OCI-LY7 (cell line): ENCODE measurements around the gene SEMA3F. TPM values are rescaled to one million over a fixed set of nuclear protein-coding genes. Genes with fewer than 3 reads are reported as not detected.

Experiments used
- Bru-seq: library from RNA; stranded (reverse); fragments of 400-500 nt; gene quantifications from one replicate; lab custom pipeline; 2021; lab: Mats Ljungman, UMichigan
- BruChase-seq, 2 experiments: library from RNA; stranded (reverse); fragments of 400-500 nt; gene quantifications; one replicate each; lab custom pipeline; 2021; lab: Mats Ljungman, UMichigan
- BruUV-seq: library from RNA; stranded (reverse); fragments of 400-500 nt; replicated peaks from 2 replicates; lab custom pipeline; 2021; lab: Mats Ljungman, UMichigan
- CTCF ChIA-PET: fragments of 300-600 bp; sonication (Branson Sonifier 250); formaldehyde crosslinking; loops from one replicate; lab custom pipeline; 2022; ENCODE audit warnings: antibody characterized with exemption; ENCODE audit not compliant: unreplicated experiment; lab: Charles Lee
- POLR2A ChIA-PET: fragments of 300-600 bp; sonication (Branson Sonifier 250); formaldehyde crosslinking; loops from one replicate; lab custom pipeline; 2022; ENCODE audit warnings: antibody characterized with exemption; lab: Charles Lee
- DNase-seq: peaks from one replicate; pipeline ENCODE4 v3.0.0-alpha.2; 2015; ENCODE audit warnings: low spot score
- H2AFZ ChIP-seq: fragments of 200-600 bp; sonication (generic), shearing (Covaris generic); 2 replicates; pipeline ENCODE4 v1.6.1; 2014; ENCODE audit warnings: mild to moderate bottlenecking, antibody characterized with exemption, low read length, moderate library complexity
- H3K27ac ChIP-seq: fragments of 200-600 bp; sonication (generic); 2 replicates; pipeline ENCODE4 v1.5.1; 2014; ENCODE audit warnings: mixed run types, low read depth, mild to moderate bottlenecking, moderate library complexity, low read length, inconsistent platforms; ENCODE audit not compliant: poor library complexity, severe bottlenecking
- H3K36me3 ChIP-seq: fragments of 200-600 bp; sonication (generic); 2 replicates; pipeline ENCODE4 v1.6.1; 2014; ENCODE audit warnings: mild to moderate bottlenecking, antibody characterized with exemption, low read length, moderate library complexity, mixed read lengths; ENCODE audit not compliant: insufficient read depth
- H3K4me1 ChIP-seq: fragments of 200-600 bp; sonication (generic); 2 replicates; pipeline ENCODE4 v1.5.1; 2014; ENCODE audit warnings: mild to moderate bottlenecking, low read length; ENCODE audit not compliant: insufficient read depth, poor library complexity, severe bottlenecking
- H3K4me2 ChIP-seq: fragments of 200-600 bp; sonication (generic); 2 replicates; pipeline ENCODE4 v1.6.1; 2014; ENCODE audit warnings: mild to moderate bottlenecking, low read length
- H3K4me3 ChIP-seq: fragments of 200-600 bp; sonication (generic); 2 replicates; pipeline ENCODE4 v1.5.1; 2014; ENCODE audit warnings: mild to moderate bottlenecking, low read depth, low read length; ENCODE audit not compliant: poor library complexity, severe bottlenecking
- H3K79me2 ChIP-seq: fragments of 200-600 bp; sonication (generic); 2 replicates; pipeline ENCODE4 v1.6.1; 2016; ENCODE audit warnings: low read depth, mild to moderate bottlenecking, low read length, moderate library complexity, mixed read lengths; ENCODE audit not compliant: insufficient read depth
- H3K9me2 ChIP-seq: fragments of 200-600 bp; sonication (generic); 2 replicates; pipeline ENCODE4 v1.6.1; 2016; ENCODE audit warnings: mild to moderate bottlenecking, low read length, mixed read lengths; ENCODE audit not compliant: insufficient read depth
- H3K9me3 ChIP-seq: fragments of 200-600 bp; sonication (generic); 2 replicates; pipeline ENCODE4 v1.6.1; 2014; ENCODE audit warnings: mild to moderate bottlenecking, mixed run types, low read length, mixed read lengths
- H4K20me1 ChIP-seq: fragments of 200-600 bp; sonication (generic); 2 replicates; pipeline ENCODE4 v1.6.1; 2014; ENCODE audit warnings: mild to moderate bottlenecking, antibody characterized with exemption, low read length, moderate library complexity, mixed read lengths; ENCODE audit not compliant: insufficient read depth
- CTCF ChIP-seq: fragments of 200-600 bp; sonication (generic); conservative IDR thresholded peaks from 2 replicates; pipeline ENCODE4 v1.5.1; 2014; ENCODE audit warnings: mild to moderate bottlenecking, antibody characterized with exemption, low read length, moderate library complexity, mixed read lengths
- EZH2phosphoT487 ChIP-seq: fragments of 200-600 bp; sonication (generic); IDR thresholded peaks from 2 replicates; pipeline ENCODE4 v1.6.1; 2018; ENCODE audit warnings: low read depth, borderline replicate concordance, mild to moderate bottlenecking, mixed run types, antibody characterized with exemption, low read length, moderate library complexity, mixed read lengths
- intact Hi-C: fragments of 100-400 bp; cut with micrococcal nuclease; formaldehyde crosslinking; loops from one replicate; pipeline ENCODE4 v1.10.0; 2022; ENCODE audit not compliant: unreplicated experiment
- long read RNA-seq: library from polyadenylated mRNA; stranded (forward); transcript quantifications from one replicate; pipeline ENCODE4 v2.0.0, GENCODE V29; 2022
- total RNA-seq, 2 experiments: library from RNA; depleted of rRNA in 1 of 2; stranded (reverse); fragments of >200 nt in 1 of 2; shearing (Covaris generic) in 1 of 2; gene quantifications; 2 replicates each; pipeline ENCODE4 v1.2.3, GENCODE V29; 2014 to 2022

Gene SEMA3F
- total RNA-seq (2014; rRNA removed; shearing (Covaris generic)): 0.28 TPM in 1 of 2 replicates, not detected in the other
- total RNA-seq (2022): 0.18 and 0.84 TPM in 2 replicates
- percentile 11 among the genes with signal in this experiment for Bru-seq, nascent RNA
- not detected for BruChase-seq, experiment 1, labeled RNA remaining after a 6-hour chase
- percentile 12 among the genes with signal in this experiment for BruChase-seq, experiment 2, labeled RNA remaining after a 2-hour chase
- long read RNA-seq: 0 reads

DNA sequence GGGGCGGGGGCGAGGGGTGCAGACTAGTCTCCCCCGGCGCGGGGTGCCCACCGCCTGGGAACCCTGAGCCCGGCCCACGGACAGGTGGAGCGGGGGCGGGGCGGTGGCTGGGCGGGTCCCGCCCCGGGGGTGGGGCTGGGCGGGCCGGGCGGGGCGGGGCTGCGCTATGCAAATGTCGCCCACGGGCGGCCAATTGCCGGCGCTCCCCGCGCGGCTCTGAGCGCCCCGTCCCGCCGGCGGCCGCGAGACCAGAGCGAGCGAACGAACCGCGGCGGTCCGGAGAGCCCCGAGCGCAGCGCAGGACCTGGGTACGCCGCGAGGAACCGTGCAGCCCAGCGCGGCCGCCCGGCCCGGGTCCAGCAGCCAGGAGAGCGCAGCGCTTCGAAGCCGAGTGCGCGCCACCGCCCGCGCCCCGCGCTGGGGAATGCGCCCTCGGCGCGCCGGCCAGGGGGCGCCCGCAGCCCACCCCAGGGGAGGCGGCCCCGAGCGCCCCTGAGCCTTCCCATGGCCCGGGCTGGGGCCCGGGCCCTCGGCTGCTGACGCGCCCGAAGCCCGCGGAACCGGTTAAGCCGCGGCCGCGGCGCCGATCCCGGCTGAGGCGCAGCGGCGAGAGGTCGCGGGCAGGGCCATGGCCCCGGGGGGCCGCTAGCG lies at the start of gene SEMA3F:
SEMA3F (plus strand) TSS at position 485 of the 651 bp plus-strand sequence. CDS start 4,299 bp downstream, outside the sequence.
- intact Hi-C loops: no loop called here

DNA sequence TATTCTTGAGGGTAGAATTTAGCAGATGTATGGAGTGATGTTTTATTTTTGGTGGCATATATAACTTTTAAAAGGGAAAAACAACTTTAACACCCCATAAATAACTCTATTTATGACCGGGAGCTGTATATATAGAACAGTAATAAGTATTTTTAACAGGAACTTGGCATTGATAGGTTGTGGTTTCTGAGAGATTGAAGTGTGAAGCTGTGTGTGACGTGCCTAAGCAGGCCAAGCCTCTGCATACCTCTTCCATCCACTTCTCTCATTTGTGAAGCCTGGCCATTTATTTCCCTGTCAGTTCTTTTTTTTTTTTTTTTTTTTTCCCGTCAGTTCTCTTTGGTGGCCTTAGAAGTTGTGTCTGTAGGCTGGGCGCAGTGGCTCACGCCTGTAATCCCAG lies 43.4 kb upstream of the SEMA3F start:
- TF ChIP-seq CTCF: no peak
- TF ChIP-seq EZH2phosphoT487: no peak
- POLR2A ChIA-PET: interaction anchor here (0.6 to 2.0 kb wide), 4 partner anchors 10 to 349 kb away, joined by 3 to 7 read pairs (median 5); no protein-coding TSS in a partner anchor
- no peak overlapping the region for H3K27ac ChIP-seq

More for the DNA sequence above, at the start of gene SEMA3F:
- H3K79me2 ChIP-seq: no peaks in the 10 kb centered on the region
- H3K9me3 ChIP-seq: no peaks in the 10 kb centered on the region
- ChIA-PET POLR2A (no interaction called here), CTCF (no interaction called here)
- no peaks in the 10 kb centered on the region for H3K36me3 ChIP-seq
- H2AFZ ChIP-seq: no peak within 1 kb of the TSS
- H3K4me2 ChIP-seq: peak within 1 kb of the TSS; percentile 75
- H3K27ac ChIP-seq: no peak within 1 kb of the TSS
- no TSS peak for BruUV-seq
- no peaks in the 10 kb centered on the region for H3K9me2 ChIP-seq
- H3K4me3 ChIP-seq: peak within 1 kb of the TSS; percentile 61
- peak; percentile 69 for DNase-seq
- H3K4me1 ChIP-seq: peaks cover 5% of the 10 kb centered on the region
- no peaks in the 10 kb centered on the region for H4K20me1 ChIP-seq
- TF ChIP-seq EZH2phosphoT487 (no peak), CTCF (no peak)

More for the DNA sequence above, 43.4 kb upstream of the SEMA3F start:
- H3K4me2 ChIP-seq: no peak overlapping the region
- intact Hi-C loops: no loop called here
- CTCF ChIA-PET: no interaction called here
- H3K9me3 ChIP-seq: no peaks in the 10 kb centered on the region
- no peaks in the 10 kb centered on the region for H3K9me2 ChIP-seq
- H3K4me3 ChIP-seq: no peak overlapping the region
- no peaks in the 10 kb centered on the region for H3K79me2 ChIP-seq
- peaks cover 98% of the 10 kb centered on the region for H3K36me3 ChIP-seq
- H3K4me1 ChIP-seq: no peaks in the 10 kb centered on the region
- no peaks in the 10 kb centered on the region for H4K20me1 ChIP-seq
- no TSS peak for BruUV-seq
- DNase-seq: no peak
- H2AFZ ChIP-seq: no peak overlapping the region
